Activated CD8-positive, alpha-beta T cell treated with anti-CD3 and anti-CD28 coated beads for 36 hours (primary cell): ENCODE data around the gene SMOC1. TPM values are rescaled to one million over a fixed set of nuclear protein-coding genes. Genes with fewer than 3 reads are reported as not detected.
A peak's percentile ranks its signal among the peaks of the same experiment; 100 is the strongest.

Experiments
- ATAC-seq: fragments of 200-7000 bp; cut with Tn5 transposase; one replicate; pipeline ENCODE4 v1.10.0; 2021; ENCODE audit warnings: mild to moderate bottlenecking, moderate library complexity
- CTCF ChIA-PET: fragments of 350-600 bp; sonication (Branson Sonifier 250); formaldehyde crosslinking; loops from one replicate; lab custom pipeline; 2021; ENCODE audit warnings: antibody characterized with exemption; lab: Charles Lee
- POLR2A ChIA-PET: fragments of 350-600 bp; sonication (Branson Sonifier 250); formaldehyde crosslinking; loops from one replicate; lab custom pipeline; 2021; ENCODE audit warnings: antibody characterized with exemption; lab: Charles Lee
- DNase-seq: peaks from one replicate; pipeline ENCODE4 v3.0.0-alpha.2; 2020
- H3K27ac Mint-ChIP-seq: one replicate; pipeline ENCODE4 v1.8.0; 2021; ENCODE audit warnings: mild to moderate bottlenecking, mixed read lengths
- H3K27me3 Mint-ChIP-seq: one replicate; pipeline ENCODE4 v1.8.0; 2021; ENCODE audit warnings: mixed read lengths
- H3K36me3 Mint-ChIP-seq: one replicate; pipeline ENCODE4 v1.8.0; 2021; ENCODE audit warnings: low read depth, mixed read lengths
- H3K4me1 Mint-ChIP-seq: one replicate; pipeline ENCODE4 v1.8.0; 2021; ENCODE audit warnings: low read depth, mixed read lengths
- H3K4me3 Mint-ChIP-seq: one replicate; pipeline ENCODE4 v1.8.0; 2021; ENCODE audit warnings: mild to moderate bottlenecking, moderate library complexity, mixed read lengths
- H3K9me3 Mint-ChIP-seq: one replicate; pipeline ENCODE4 v1.8.0; 2021; ENCODE audit warnings: mixed read lengths
- CTCF ChIP-seq: fragments of 200-600 bp; IDR thresholded peaks from one replicate; pipeline ENCODE4 v1.8.0; 2022; ENCODE audit warnings: antibody characterized with exemption, mild to moderate bottlenecking
- intact Hi-C: fragments of 100-400 bp; cut with micrococcal nuclease; formaldehyde crosslinking; loops from one replicate; pipeline ENCODE4 v1.10.0; 2022
- total RNA-seq, 2 experiments: library from RNA; stranded (reverse); gene quantifications; one replicate each; pipeline ENCODE4 v1.2.3, GENCODE V29; 2021

The SMOC1 gene
- not detected for total RNA-seq

- ChIA-PET CTCF (interaction anchor here (0.7 to 1.5 kb wide), 4 partner anchors 140 to 331 kb away, joined by 3 read pairs; no protein-coding TSS in a partner anchor), POLR2A (interaction anchor here (1.2 to 1.3 kb wide), 2 partner anchors 12 to 14 kb away, joined by 3 read pairs; no protein-coding TSS in a partner anchor)
- intact Hi-C loops: no loop called here
- ATAC-seq (peak; percentile 72), DNase-seq (peak; percentile 51)
- TF ChIP-seq CTCF: no peak
- Mint-ChIP-seq H3K9me3 (no peaks in the 10 kb centered on the region), H3K36me3 (no peaks in the 10 kb centered on the region), H3K4me3 (no peak within 1 kb of the TSS), H3K27ac (no peak within 1 kb of the TSS), H3K4me1 (no peaks in the 10 kb centered on the region), H3K27me3 (peaks cover 50% of the 10 kb centered on the region)
Measured at GRCh38 chr14:69879175-69880043, at the start of gene SMOC1. TSS of gene SMOC1 (plus strand) at chr14:69879416. CDS start at chr14:69879679, 263 bp downstream.

GRCh38 chr14:69838881-69839416, 40.3 kb upstream of the SMOC1 start:
- H3K27me3 Mint-ChIP-seq: peaks cover 2% of the 10 kb centered on the region
- no peak overlapping the region for H3K27ac Mint-ChIP-seq
- H3K36me3 Mint-ChIP-seq: no peaks in the 10 kb centered on the region
- H3K9me3 Mint-ChIP-seq: no peaks in the 10 kb centered on the region
- intact Hi-C loops: no loop called here
- no peak for DNase-seq
- CTCF ChIA-PET: interaction anchor here (1.0 kb wide), 1 partner anchor 235 kb away, joined by 3 read pairs; no protein-coding TSS in a partner anchor
- ATAC-seq: no peak
- no peaks in the 10 kb centered on the region for H3K4me1 Mint-ChIP-seq
- no peak for TF ChIP-seq CTCF
- POLR2A ChIA-PET: no interaction called here
- H3K4me3 Mint-ChIP-seq: no peak overlapping the region

- intact Hi-C loops: no loop called here
- no peaks in the 10 kb centered on the region for H3K4me1 Mint-ChIP-seq
- peaks cover 2% of the 10 kb centered on the region for H3K27me3 Mint-ChIP-seq
- no peak for ATAC-seq
- DNase-seq: no peak
- no peaks in the 10 kb centered on the region for H3K9me3 Mint-ChIP-seq
- H3K27ac Mint-ChIP-seq: no peak overlapping the region
- no peak for TF ChIP-seq CTCF
- no peak overlapping the region for H3K4me3 Mint-ChIP-seq
- ChIA-PET POLR2A (no interaction called here), CTCF (no interaction called here)
- no peaks in the 10 kb centered on the region for H3K36me3 Mint-ChIP-seq
Measured at GRCh38 chr14:69839661-69840060, 39.6 kb upstream of the SMOC1 start.

DNA sequence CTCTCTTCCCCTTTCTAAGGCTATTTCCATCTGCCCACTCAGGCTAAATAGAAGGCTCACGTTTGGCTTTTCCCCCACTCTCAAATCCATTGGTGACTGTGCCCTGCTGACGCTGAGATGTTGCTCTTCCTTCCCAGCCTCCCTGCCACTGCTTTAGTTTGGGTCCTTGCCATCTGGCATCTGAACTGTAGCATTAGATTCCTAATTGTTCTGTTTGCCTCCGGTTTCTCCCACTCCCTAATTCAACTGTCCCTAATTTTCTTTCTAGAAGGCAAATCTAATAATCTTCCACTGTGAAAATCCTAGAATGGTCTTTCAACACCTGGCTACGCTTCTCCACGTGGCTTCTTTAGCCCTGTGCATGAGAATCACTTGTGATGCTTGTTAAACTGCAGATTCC, 37.6 kb upstream of the SMOC1 start:
- no peaks in the 10 kb centered on the region for H3K36me3 Mint-ChIP-seq
- ChIA-PET POLR2A (no interaction called here), CTCF (no interaction called here)
- ATAC-seq (no peak), DNase-seq (no peak)
- H3K4me1 Mint-ChIP-seq: no peaks in the 10 kb centered on the region
- no peaks in the 10 kb centered on the region for H3K9me3 Mint-ChIP-seq
- intact Hi-C loops: no loop called here
- H3K27ac Mint-ChIP-seq: no peak overlapping the region
- peaks cover 4% of the 10 kb centered on the region for H3K27me3 Mint-ChIP-seq
- no peak for TF ChIP-seq CTCF
- H3K4me3 Mint-ChIP-seq: no peak overlapping the region
